HL-60/S4 treated with retinoic acid at 250 ng/mL for 4 days and 3 days (cell line): Measurements from ENCODE around the gene LPCAT1.
"Not testable (repeated sequence)": the region's sequence is repeated elsewhere in the genome, so short reads cannot be mapped to it uniquely, and the experiment has no call there.

Experiments
- in situ Hi-C: fragments of 300-500 bp; cut with MboI; formaldehyde crosslinking; loops from 2 replicates; pipeline ENCODE4 v1.7.0; 2022; ENCODE audit warnings: low sequenced_read_pairs

Gene LPCAT1

GRCh38 chr5:1541702-1542400 is 18.1 kb upstream of the LPCAT1 start:
- in situ Hi-C loops, result no loop called here

- in situ Hi-C loops, result no loop called here
Observed at GRCh38 chr5:1540831-1541701, 17.3 kb upstream of the LPCAT1 start.

GRCh38 chr5:1540166-1540565 is 16.4 kb upstream of the LPCAT1 start:
- in situ Hi-C loops, result no loop called here

GRCh38 chr5:1539393-1540161 is 15.8 kb upstream of the LPCAT1 start:
- in situ Hi-C loops, result not testable (repeated sequence)

GRCh38 chr5:1538741-1539392 is 15.1 kb upstream of the LPCAT1 start:
- in situ Hi-C loops, result no loop called here

GRCh38 chr5:1538276-1538675 is 14.5 kb upstream of the LPCAT1 start:
- in situ Hi-C loops, result no loop called here

GRCh38 chr5:1537603-1538154 is 13.9 kb upstream of the LPCAT1 start:
- in situ Hi-C loops, result no loop called here

- in situ Hi-C loops, result no loop called here
Observed at GRCh38 chr5:1536871-1537602, 13.3 kb upstream of the LPCAT1 start.

- in situ Hi-C loops, result no loop called here
Observed at GRCh38 chr5:1536322-1536845, 12.6 kb upstream of the LPCAT1 start.

- in situ Hi-C loops, result no loop called here
Observed at GRCh38 chr5:1535646-1536045, 11.9 kb upstream of the LPCAT1 start.

- in situ Hi-C loops, result no loop called here
Observed at GRCh38 chr5:1532384-1532783, 8.6 kb upstream of the LPCAT1 start.

GRCh38 chr5:1529498-1529897 is 5.7 kb upstream of the LPCAT1 start:
- in situ Hi-C loops, result no loop called here

GRCh38 chr5:1527533-1528205 is 3.9 kb upstream of the LPCAT1 start:
- in situ Hi-C loops, result no loop called here

GRCh38 chr5:1526681-1527131 is 2.9 kb upstream of the LPCAT1 start:
- in situ Hi-C loops, result no loop called here

- in situ Hi-C loops, result no loop called here
Observed at GRCh38 chr5:1526190-1526631, 2.5 kb upstream of the LPCAT1 start.

GRCh38 chr5:1525624-1526189 is 1.9 kb upstream of the LPCAT1 start:
- in situ Hi-C loops, result no loop called here

GRCh38 chr5:1524799-1525623 is 1.3 kb upstream of the LPCAT1 start:
- in situ Hi-C loops, result no loop called here

- in situ Hi-C loops, result no loop called here
Observed at GRCh38 chr5:1524481-1524798, 680 bp upstream of the LPCAT1 start.
